Spinal cord (tissue), 10 donors: ENCODE measurements around the gene ADAMTSL1. TPM values are rescaled to one million over a fixed set of nuclear protein-coding genes. Genes with fewer than 3 reads are reported as not detected.
A peak's percentile ranks its signal among the peaks of the same experiment; 100 is the strongest.

Source experiments
- DNase-seq, 6 donors: peaks; one replicate each; pipeline versions ENCODE4 v3.0.0 to v3.0.0-alpha.2; 2013 to 2015; ENCODE audit warnings: low spot score in 6 of 6, low read depth in 4 of 6
- H3K27ac ChIP-seq: one replicate; pipeline ENCODE4 v1.5.1; 2013; ENCODE audit warnings: low read depth, low read length, control low read depth
- H3K27me3 ChIP-seq: one replicate; pipeline ENCODE4 v1.6.1; 2013; ENCODE audit warnings: low read length; ENCODE audit not compliant: control insufficient read depth, insufficient read depth
- H3K36me3 ChIP-seq: one replicate; pipeline ENCODE4 v1.6.1; 2013; ENCODE audit warnings: low read length; ENCODE audit not compliant: control insufficient read depth, insufficient read depth
- H3K4me1 ChIP-seq: one replicate; pipeline ENCODE4 v1.6.1; 2013; ENCODE audit warnings: low read length; ENCODE audit not compliant: control insufficient read depth, insufficient read depth
- H3K4me3 ChIP-seq: one replicate; pipeline ENCODE4 v1.5.1; 2013; ENCODE audit warnings: low read depth, low read length, control low read depth
- H3K9me3 ChIP-seq: one replicate; pipeline ENCODE4 v1.6.1; 2013; ENCODE audit warnings: low read length; ENCODE audit not compliant: control insufficient read depth, insufficient read depth
- WGBS: methylation state at CpG from one replicate; pipeline ENCODE4 v1.1.5; 2013; ENCODE audit warnings: missing lambda C conversion rate; ENCODE audit not compliant: insufficient coverage; 5-methylcytosine and 5-hydroxymethylcytosine counted together
- polyA plus RNA-seq, 2 donors: library from polyadenylated mRNA; unstranded; fragments of 120-200 nt; gene quantifications; one replicate each; pipeline ENCODE4 v1.2.1, GENCODE V29; 2013; ENCODE audit not compliant: insufficient read length in 2 of 2
- total RNA-seq, 2 donors: library from RNA; depleted of rRNA in 1 of 2; stranded (reverse); fragments of 120-200 nt in 1 of 2; fragments of >200 nt in 1 of 2; gene quantifications; one replicate each; pipeline versions ENCODE4 v1.2.3 to v1.2.4, GENCODE V29; 2013 to 2014
- donor health status: healthy.

Gene ADAMTSL1
- total and polyA plus RNA-seq, 4 donors = 21.7 to 35.3 (median 28.4) TPM

DNA sequence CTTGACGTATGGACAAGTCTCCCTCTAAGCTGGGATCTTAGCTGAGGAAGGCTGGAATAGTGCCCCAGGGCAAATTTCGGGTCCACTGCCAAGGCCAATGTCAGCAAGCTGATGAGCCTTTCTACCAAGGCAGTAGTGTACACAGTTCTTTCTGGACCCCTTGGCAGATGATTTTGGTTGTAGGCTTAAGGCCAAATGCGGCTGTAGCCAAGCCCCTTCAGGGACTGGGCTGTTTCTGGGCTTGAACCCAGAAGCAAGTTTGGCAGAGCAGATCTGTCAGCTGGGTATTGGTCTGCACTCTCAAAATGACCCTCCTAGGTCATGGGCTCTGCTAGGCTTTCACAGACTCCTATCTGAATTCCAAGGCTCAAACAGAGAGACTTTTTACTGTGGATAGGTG is 121.6 kb downstream of the ADAMTSL1 start:
- no peak overlapping the region for H3K27ac ChIP-seq

DNA sequence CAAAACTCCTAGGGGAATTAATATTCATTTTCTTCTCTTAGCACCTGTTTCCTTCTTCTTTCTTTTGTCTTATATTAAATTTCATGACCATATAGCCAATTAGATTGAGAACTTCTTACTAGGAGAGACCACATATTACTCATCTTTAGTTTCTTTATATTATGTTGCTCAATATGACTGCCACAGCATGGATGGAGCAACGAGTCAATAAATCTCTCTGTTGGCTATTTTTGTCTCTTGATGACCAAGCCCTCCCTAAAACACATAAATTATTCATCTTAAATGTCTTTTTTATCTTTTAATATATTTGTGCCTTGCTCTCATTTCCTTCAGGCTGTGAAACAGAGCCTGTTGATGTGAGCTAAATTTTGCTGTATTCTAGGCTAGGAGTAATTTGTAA is 123.0 kb downstream of the ADAMTSL1 start:
- Histone ChIP-seq H3K4me1 (peaks cover 4% of the 10 kb centered on the region), H3K27ac (no peak overlapping the region), H3K27me3 (no peaks in the 10 kb centered on the region), H3K9me3 (peaks cover 2% of the 10 kb centered on the region), H3K36me3 (no peaks in the 10 kb centered on the region), H3K4me3 (no peak overlapping the region)
- WGBS = no CpG with 5 or more reads among the region's 1 CpG
- no peak for DNase-seq

More for the DNA sequence above, 121.6 kb downstream of the ADAMTSL1 start:
- Histone ChIP-seq H3K27me3 (no peaks in the 10 kb centered on the region), H3K4me3 (no peak overlapping the region), H3K36me3 (no peaks in the 10 kb centered on the region), H3K4me1 (peaks cover 4% of the 10 kb centered on the region), H3K9me3 (peaks cover 6% of the 10 kb centered on the region)
- DNase-seq = peak; percentile 63 to 95 (median 82)
- WGBS = 40% methylated on average over 3 of the region's 3 CpGs

DNA sequence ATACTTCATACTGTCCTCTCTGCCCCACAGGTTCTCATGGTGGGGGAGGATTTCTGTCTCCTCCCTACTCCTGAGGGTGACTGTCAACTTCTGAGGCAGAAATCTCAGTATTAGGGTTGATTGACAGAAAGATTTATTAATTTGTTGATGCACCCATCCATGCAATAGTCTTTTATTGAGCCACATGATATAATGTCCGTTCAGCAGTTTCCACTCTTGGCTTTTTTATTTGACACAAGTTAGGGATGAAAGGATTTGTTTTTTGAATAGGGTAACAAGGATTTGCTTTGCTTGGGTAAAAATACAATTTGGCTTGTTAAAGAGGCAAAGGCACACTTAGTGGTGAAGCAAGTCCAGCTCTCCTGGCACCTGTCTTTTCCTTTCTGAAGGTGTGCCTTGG is 125.0 kb downstream of the ADAMTSL1 start:
- no peaks in the 10 kb centered on the region for H3K27me3 ChIP-seq
- no peak overlapping the region for H3K27ac ChIP-seq
- no CpG with 5 or more reads among the region's 1 CpG for WGBS
- peaks cover 4% of the 10 kb centered on the region for H3K4me1 ChIP-seq
- peaks cover 2% of the 10 kb centered on the region for H3K9me3 ChIP-seq
- no peaks in the 10 kb centered on the region for H3K36me3 ChIP-seq
- H3K4me3 ChIP-seq = no peak overlapping the region
- DNase-seq = no peak

DNA sequence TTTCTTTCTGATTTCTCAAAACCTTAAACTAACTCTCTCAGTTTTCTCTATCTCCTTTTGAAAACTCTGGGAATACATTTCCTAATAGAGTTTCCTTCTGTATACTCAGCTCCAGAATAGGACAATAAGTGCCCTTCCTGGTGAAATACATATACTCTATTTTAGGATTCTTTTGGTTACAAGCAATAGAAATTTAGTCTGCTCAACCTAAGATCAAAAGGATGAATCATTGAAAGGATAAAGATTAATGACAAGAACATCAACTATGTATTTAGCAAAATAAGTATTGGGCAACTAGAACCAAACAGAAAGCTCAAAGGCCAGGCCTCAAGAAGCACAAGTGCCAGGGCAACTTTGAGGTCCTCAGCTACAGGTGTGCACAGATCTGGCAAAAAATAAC is 127.1 kb downstream of the ADAMTSL1 start:
- Histone ChIP-seq H3K4me1 (peaks cover 4% of the 10 kb centered on the region), H3K27ac (no peak overlapping the region), H3K9me3 (no peaks in the 10 kb centered on the region), H3K27me3 (no peaks in the 10 kb centered on the region), H3K4me3 (no peak overlapping the region), H3K36me3 (no peaks in the 10 kb centered on the region)
- DNase-seq = no peak

- Histone ChIP-seq H3K9me3 (no peaks in the 10 kb centered on the region), H3K27ac (no peak overlapping the region), H3K4me3 (no peak overlapping the region), H3K4me1 (peaks cover 4% of the 10 kb centered on the region), H3K27me3 (no peaks in the 10 kb centered on the region), H3K36me3 (no peaks in the 10 kb centered on the region)
- WGBS = 100% methylated on average over 1 of the region's 2 CpGs
- no peak for DNase-seq
These were observed 128.0 kb downstream of the ADAMTSL1 start for GRCh38 chr9:18601956-18602355.

GRCh38 chr9:18604767-18605730 is 131.1 kb downstream of the ADAMTSL1 start:
- 67% methylated on average over 1 of the region's 8 CpGs for WGBS
- peaks cover 4% of the 10 kb centered on the region for H3K4me1 ChIP-seq
- no peak overlapping the region for H3K4me3 ChIP-seq
- DNase-seq = peak in 4 of 6 donors; percentile 46 to 85 (median 70)
- no peaks in the 10 kb centered on the region for H3K9me3 ChIP-seq
- no peaks in the 10 kb centered on the region for H3K27me3 ChIP-seq
- H3K36me3 ChIP-seq = no peaks in the 10 kb centered on the region
- peak overlapping the region; percentile 15 for H3K27ac ChIP-seq

GRCh38 chr9:18605766-18606180 is 131.8 kb downstream of the ADAMTSL1 start:
- H3K27me3 ChIP-seq = no peaks in the 10 kb centered on the region
- no peaks in the 10 kb centered on the region for H3K36me3 ChIP-seq
- peak overlapping the region; percentile 45 for H3K27ac ChIP-seq
- H3K9me3 ChIP-seq = no peaks in the 10 kb centered on the region
- no peak overlapping the region for H3K4me3 ChIP-seq
- DNase-seq = peak in 3 of 6 donors; percentile 35 to 58 (median 44)
- 32% methylated on average over 5 of the region's 6 CpGs for WGBS
- H3K4me1 ChIP-seq = peaks cover 4% of the 10 kb centered on the region

DNA sequence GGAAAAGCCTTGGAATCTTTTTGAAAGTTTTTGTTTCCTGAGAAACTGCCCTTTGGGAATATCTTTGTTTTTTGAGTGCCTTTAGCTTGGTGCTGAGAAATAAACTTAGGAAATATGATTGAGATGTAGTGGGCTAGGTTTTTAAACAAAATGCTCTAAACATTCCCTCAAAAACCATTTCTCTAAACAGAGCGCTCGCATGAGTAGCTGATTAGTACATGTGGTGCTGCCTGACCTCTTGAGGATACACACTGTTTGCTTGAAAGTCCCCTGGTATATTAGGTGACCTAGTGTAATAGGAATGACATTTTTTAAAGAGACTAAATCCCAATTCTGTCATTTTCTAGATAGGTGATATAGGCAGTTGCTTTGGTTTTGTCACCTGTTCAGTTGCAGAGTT is 132.3 kb downstream of the ADAMTSL1 start:
- DNase-seq = no peak
- Histone ChIP-seq H3K9me3 (no peaks in the 10 kb centered on the region), H3K27me3 (no peaks in the 10 kb centered on the region), H3K4me3 (no peak overlapping the region), H3K4me1 (peaks cover 4% of the 10 kb centered on the region), H3K27ac (peak overlapping the region; percentile 45), H3K36me3 (no peaks in the 10 kb centered on the region)
- whole genome bisulfite sequencing = no CpG with 5 or more reads among the region's 2 CpGs

GRCh38 chr9:18606846-18607245 is 132.9 kb downstream of the ADAMTSL1 start:
- Histone ChIP-seq H3K4me1 (peaks cover 7% of the 10 kb centered on the region), H3K27me3 (no peaks in the 10 kb centered on the region), H3K36me3 (no peaks in the 10 kb centered on the region), H3K9me3 (no peaks in the 10 kb centered on the region), H3K4me3 (no peak overlapping the region), H3K27ac (no peak overlapping the region)
- peak in 1 of 6 donors; percentile 27 for DNase-seq

- no peaks in the 10 kb centered on the region for H3K9me3 ChIP-seq
- no peaks in the 10 kb centered on the region for H3K27me3 ChIP-seq
- no peak overlapping the region for H3K27ac ChIP-seq
- no peak overlapping the region for H3K4me3 ChIP-seq
- WGBS = no CpG with 5 or more reads among the region's 1 CpG
- H3K4me1 ChIP-seq = peaks cover 9% of the 10 kb centered on the region
- H3K36me3 ChIP-seq = no peaks in the 10 kb centered on the region
- no peak for DNase-seq
These were observed 134.4 kb downstream of the ADAMTSL1 start for GRCh38 chr9:18608371-18608770.
